IMR-90 (cell line): Measurements from ENCODE around the gene MS4A2. TPM values are rescaled to one million over a fixed set of nuclear protein-coding genes. Genes with fewer than 3 reads are reported as not detected.

Experiments used
- ATAC-seq: fragments of 200-7000 bp; cut with Tn5 transposase; 2 replicates; pipeline ENCODE4 v1.9.1; 2020; ENCODE audit warnings: low read depth, mild to moderate bottlenecking, moderate library complexity
- BruUV-seq: library from RNA; stranded (reverse); fragments of 400-500 nt; replicated peaks from 2 replicates; lab custom pipeline; 2021; lab: Mats Ljungman, UMichigan
- CTCF ChIA-PET: fragments of 300-600 bp; formaldehyde crosslinking; extraction: SDS; loops from one replicate; lab custom pipeline; 2021; ENCODE audit warnings: antibody characterized with exemption; lab: Yijun Ruan, JAX
- POLR2A ChIA-PET: fragments of 300-600 bp; sonication (Branson Sonifier 250); formaldehyde crosslinking; loops from one replicate; lab custom pipeline; 2022; ENCODE audit warnings: antibody characterized with exemption; ENCODE audit not compliant: unreplicated experiment; lab: Charles Lee
- DNase-seq: peaks from one replicate; pipeline ENCODE4 v3.0.0; 2013
- H2AFZ ChIP-seq: replicated peaks from 2 replicates; pipeline ENCODE3; 2013; ENCODE audit warnings: low read length, mild to moderate bottlenecking; ENCODE audit not compliant: poor library complexity
- H2AK5ac ChIP-seq: 2 replicates; pipeline ENCODE4 v1.6.1; 2013; ENCODE audit warnings: low read depth, low read length, inconsistent platforms
- H2AK9ac ChIP-seq: replicated peaks from 2 replicates; pipeline ENCODE3; 2013; ENCODE audit warnings: mild to moderate bottlenecking, low read depth, low read length, moderate library complexity; ENCODE audit not compliant: poor library complexity
- H2BK120ac ChIP-seq: 2 replicates; pipeline ENCODE4 v1.6.1; 2013; ENCODE audit warnings: low read depth, low read length, inconsistent platforms
- H2BK15ac ChIP-seq: 3 replicates; pipeline ENCODE4 v1.6.1; 2013; ENCODE audit warnings: low read depth, low read length, inconsistent platforms
- H2BK20ac ChIP-seq: 2 replicates; pipeline ENCODE4 v1.6.1; 2013; ENCODE audit warnings: low read depth, mild to moderate bottlenecking, inconsistent platforms, low read length, moderate library complexity
- H2BK5ac ChIP-seq: 2 replicates; pipeline ENCODE4 v1.6.1; 2013; ENCODE audit warnings: mild to moderate bottlenecking, low read depth, low read length, inconsistent platforms; ENCODE audit not compliant: poor library complexity, severe bottlenecking
- H3K14ac ChIP-seq: replicated peaks from 2 replicates; pipeline ENCODE4 v1.6.1; 2013; ENCODE audit warnings: low read depth, low read length, inconsistent platforms
- H3K18ac ChIP-seq: 2 replicates; pipeline ENCODE4 v1.6.1; 2013; ENCODE audit warnings: low read depth, low read length, control low read depth
- H3K23ac ChIP-seq: 2 replicates; pipeline ENCODE4 v1.6.1; 2013; ENCODE audit warnings: low read depth, low read length, inconsistent platforms
- H3K27ac ChIP-seq: 2 replicates; pipeline ENCODE4 v1.5.1; 2013; ENCODE audit warnings: mild to moderate bottlenecking, control low read depth, low read length; ENCODE audit not compliant: insufficient read depth
- H3K27me3 ChIP-seq: 2 replicates; pipeline ENCODE4 v1.6.1; 2013; ENCODE audit warnings: low read length; ENCODE audit not compliant: control insufficient read depth, insufficient read depth
- H3K36me3 ChIP-seq: 2 replicates; pipeline ENCODE4 v1.6.1; 2013; ENCODE audit warnings: low read length, mixed read lengths; ENCODE audit not compliant: control insufficient read depth, insufficient read depth
- H3K4ac ChIP-seq: 2 replicates; pipeline ENCODE4 v1.6.1; 2013; ENCODE audit warnings: low read depth, low read length, inconsistent platforms
- H3K4me1 ChIP-seq: 2 replicates; pipeline ENCODE4 v1.6.1; 2013; ENCODE audit warnings: low read length, mixed read lengths; ENCODE audit not compliant: control insufficient read depth, insufficient read depth
- H3K4me2 ChIP-seq: 2 replicates; pipeline ENCODE4 v1.6.1; 2013; ENCODE audit warnings: low read depth, mild to moderate bottlenecking, control low read depth, low read length, moderate library complexity
- H3K4me3 ChIP-seq: 2 replicates; pipeline ENCODE4 v1.5.1; 2013; ENCODE audit warnings: low read depth, mild to moderate bottlenecking, control low read depth, low read length, moderate library complexity; ENCODE audit not compliant: insufficient read depth
- H3K56ac ChIP-seq: 2 replicates; pipeline ENCODE4 v1.6.1; 2013; ENCODE audit warnings: low read length, inconsistent platforms; ENCODE audit not compliant: insufficient read depth; ENCODE audit errors: extremely low read depth
- H3K79me1 ChIP-seq, 2 experiments: 2 replicates each; pipeline ENCODE4 v1.6.1; 2013; ENCODE audit warnings: low read length in 2 of 2, inconsistent platforms in 1 of 2, low read depth in 1 of 2
- H3K9ac ChIP-seq: 2 replicates; pipeline ENCODE4 v1.6.1; 2013; ENCODE audit warnings: low read depth, low read length, control low read depth
- H3K9me1 ChIP-seq: 2 replicates; pipeline ENCODE4 v1.6.1; 2013; ENCODE audit warnings: low read length, inconsistent platforms; ENCODE audit not compliant: insufficient read depth
- H3K9me3 ChIP-seq: 2 replicates; pipeline ENCODE4 v1.6.1; 2013; ENCODE audit warnings: low read length; ENCODE audit not compliant: control insufficient read depth, insufficient read depth
- H4K20me1 ChIP-seq: 2 replicates; pipeline ENCODE4 v1.6.1; 2013; ENCODE audit warnings: low read length, inconsistent platforms; ENCODE audit not compliant: insufficient read depth
- H4K5ac ChIP-seq: 2 replicates; pipeline ENCODE4 v1.6.1; 2013; ENCODE audit warnings: mild to moderate bottlenecking, low read depth, low read length, control low read depth
- H4K8ac ChIP-seq, 2 experiments: 2 replicates each; pipeline ENCODE4 v1.6.1; 2013; ENCODE audit warnings: low read depth in 2 of 2, low read length in 2 of 2, control low read depth in 1 of 2, inconsistent platforms in 1 of 2
- H4K91ac ChIP-seq: 2 replicates; pipeline ENCODE4 v1.6.1; 2013; ENCODE audit warnings: low read depth, low read length, inconsistent platforms; ENCODE audit not compliant: insufficient read depth
- BHLHE40 ChIP-seq: fragments of 150-350 bp; IDR thresholded peaks from 2 replicates; pipeline ENCODE4 v1.6.1; 2016; ENCODE audit warnings: mild to moderate bottlenecking, low read depth, low read length
- CEBPB ChIP-seq: IDR thresholded peaks from 2 replicates; pipeline ENCODE4 v1.6.1; 2012; ENCODE audit warnings: low read depth, low read length, improper control_type of control experiment
- CHD1 ChIP-seq: IDR thresholded peaks from 2 replicates; pipeline ENCODE4 v1.6.1; 2012; ENCODE audit warnings: low read depth, low read length, improper control_type of control experiment
- FOS ChIP-seq: fragments of 150-350 bp; IDR thresholded peaks from 2 replicates; pipeline ENCODE4 v1.6.1; 2016; ENCODE audit warnings: low read depth, low read length
- MAFK ChIP-seq: IDR thresholded peaks from 2 replicates; pipeline ENCODE4 v1.6.1; 2012; ENCODE audit warnings: low read depth, low read length, improper control_type of control experiment
- MAZ ChIP-seq: IDR thresholded peaks from 2 replicates; pipeline ENCODE4 v1.6.1; 2012; ENCODE audit warnings: low read depth, mild to moderate bottlenecking, low read length, improper control_type of control experiment, moderate library complexity, borderline replicate concordance
- MXI1 ChIP-seq: IDR thresholded peaks from 2 replicates; pipeline ENCODE4 v1.6.1; 2012; ENCODE audit warnings: low read depth, mild to moderate bottlenecking, low read length, moderate library complexity, borderline replicate concordance
- RAD21 ChIP-seq: IDR thresholded peaks from 2 replicates; pipeline ENCODE4 v1.6.1; 2012; ENCODE audit warnings: low read length, improper control_type of control experiment
- RCOR1 ChIP-seq: IDR thresholded peaks from 2 replicates; pipeline ENCODE4 v1.6.1; 2012; ENCODE audit warnings: mild to moderate bottlenecking, low read length, improper control_type of control experiment; ENCODE audit not compliant: insufficient replicate concordance
- SMC3 ChIP-seq: fragments of 150-350 bp; IDR thresholded peaks from 2 replicates; pipeline ENCODE4 v1.6.1; 2016; ENCODE audit warnings: low read depth, mild to moderate bottlenecking, antibody characterized with exemption, low read length, moderate library complexity
- WGBS, 2 experiments: methylation state at CpG; one replicate each; pipeline versions ENCODE4 v1.1.5 to v1.1.7; 2013; ENCODE audit warnings: missing lambda C conversion rate in 2 of 2; ENCODE audit not compliant: insufficient read length in 1 of 2; ENCODE audit errors: extremely low coverage in 2 of 2; 5-methylcytosine and 5-hydroxymethylcytosine counted together
- dilution Hi-C: fragments of 300-500 bp; cut with HindIII; formaldehyde crosslinking; loops from one replicate; pipeline ENCODE4 v1.14.3; 2018; ENCODE audit warnings: low sequenced_read_pairs; ENCODE audit not compliant: unreplicated experiment
- in situ Hi-C: fragments of 300-500 bp; cut with MboI; formaldehyde crosslinking; loops from 3 replicates; pipeline ENCODE4 v1.14.3; 2019; ENCODE audit warnings: low sequenced_read_pairs, inconsistent platforms, mixed read lengths
- intact Hi-C: fragments of 100-400 bp; cut with micrococcal nuclease; formaldehyde crosslinking; loops from 2 replicates; pipeline ENCODE4 v1.10.0; 2022
- polyA plus RNA-seq, 3 experiments: library from polyadenylated mRNA; depleted of rRNA; stranded (reverse); fragments of >200 nt; gene quantifications; 2 replicates each; pipeline ENCODE4 v1.2.3, GENCODE V29; 2012; ENCODE audit warnings: low replicate concordance in 1 of 3
- total RNA-seq: library from RNA; depleted of rRNA; stranded (reverse); fragments of >200 nt; gene quantifications from 2 replicates; pipeline ENCODE4 v1.2.3, GENCODE V29; 2012
- TF ChIP-seq, protein P1 (sequence below): fragments of 150-350 bp; IDR thresholded peaks from 2 replicates; pipeline ENCODE4 v1.6.1; 2016; ENCODE audit warnings: low read depth, mild to moderate bottlenecking, low read length, moderate library complexity, borderline replicate concordance
- TF ChIP-seq, protein P2 (sequence below): fragments of 150-350 bp; IDR thresholded peaks from 2 replicates; pipeline ENCODE4 v1.6.1; 2017; ENCODE audit warnings: mild to moderate bottlenecking, antibody characterized with exemption, low read length, low read depth
- TF ChIP-seq, protein P3 (sequence below): conservative IDR thresholded peaks from 2 replicates; pipeline ENCODE4 v1.5.1; 2012; ENCODE audit warnings: mild to moderate bottlenecking, low read depth, low read length, improper control_type of control experiment

The MS4A2 gene
- total and polyA plus RNA-seq, 2 of the 4 experiments (the other 2 are of a cell fraction): not detected

DNA sequence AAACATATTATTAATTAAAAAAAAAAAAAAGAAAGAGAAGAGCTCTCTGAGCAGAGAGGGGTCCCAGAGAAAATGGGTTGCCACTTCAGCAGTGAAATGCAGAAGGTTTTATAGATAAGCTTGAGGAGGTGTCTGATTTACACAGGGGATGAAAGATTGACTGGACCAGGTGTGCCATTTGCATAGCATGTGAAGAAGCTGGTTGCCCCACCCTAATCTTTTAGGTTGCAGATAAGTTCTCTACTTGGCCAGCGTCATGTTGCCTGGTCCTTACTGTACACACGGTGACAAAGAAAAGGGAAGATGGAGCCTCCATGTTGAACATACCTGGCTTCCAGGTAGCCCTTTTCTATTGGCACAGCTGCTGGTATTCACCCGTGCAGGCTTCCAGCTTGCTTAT, 41.4 kb downstream of the MS4A2 start:
- Histone ChIP-seq H2BK120ac (no peak overlapping the region), H2BK15ac (no peak overlapping the region), H4K5ac (no peak overlapping the region), H3K4ac (no peak overlapping the region), H3K18ac (no peak overlapping the region), H3K36me3 (no peaks in the 10 kb centered on the region), H3K23ac (no peak overlapping the region), H3K4me1 (no peaks in the 10 kb centered on the region), H3K4me2 (no peak overlapping the region), H3K4me3 (no peak overlapping the region), H3K79me1 (no peaks in the 10 kb centered on the region), H3K9me1 (no peaks in the 10 kb centered on the region), H3K9me3 (peaks cover 5% of the 10 kb centered on the region; the same call in 1 of the 2 replicates), H3K56ac (no peak overlapping the region), H4K91ac (no peak overlapping the region), H2BK20ac (no peak overlapping the region), H2BK5ac (no peak overlapping the region), H4K8ac (no peak overlapping the region), H3K9ac (no peak overlapping the region), H3K14ac (no peak overlapping the region), H4K20me1 (no peaks in the 10 kb centered on the region), H2AK9ac (no peak overlapping the region), H2AK5ac (no peak overlapping the region), H3K27me3 (no peaks in the 10 kb centered on the region), H2AFZ (no peak overlapping the region), H3K27ac (no peak overlapping the region)
- in situ Hi-C loops: no loop called here
- ChIA-PET CTCF (interaction anchor here (0.6 kb wide), 1 partner anchor 10 kb away, joined by 3 read pairs; no protein-coding TSS in a partner anchor), POLR2A (no interaction called here)
- DNase-seq (no peak), ATAC-seq (no peak)
- dilution Hi-C loops: no loop called here
- no peak for TF ChIP-seq CHD1
- no peak for TF ChIP-seq FOS
- TF ChIP-seq BHLHE40: no peak
- no peak for TF ChIP-seq RCOR1
- no peak for TF ChIP-seq CEBPB
- TF ChIP-seq RAD21: no peak
- no peak for TF ChIP-seq MAFK
- no peak for TF ChIP-seq MAZ
- TF ChIP-seq, protein P1, sequence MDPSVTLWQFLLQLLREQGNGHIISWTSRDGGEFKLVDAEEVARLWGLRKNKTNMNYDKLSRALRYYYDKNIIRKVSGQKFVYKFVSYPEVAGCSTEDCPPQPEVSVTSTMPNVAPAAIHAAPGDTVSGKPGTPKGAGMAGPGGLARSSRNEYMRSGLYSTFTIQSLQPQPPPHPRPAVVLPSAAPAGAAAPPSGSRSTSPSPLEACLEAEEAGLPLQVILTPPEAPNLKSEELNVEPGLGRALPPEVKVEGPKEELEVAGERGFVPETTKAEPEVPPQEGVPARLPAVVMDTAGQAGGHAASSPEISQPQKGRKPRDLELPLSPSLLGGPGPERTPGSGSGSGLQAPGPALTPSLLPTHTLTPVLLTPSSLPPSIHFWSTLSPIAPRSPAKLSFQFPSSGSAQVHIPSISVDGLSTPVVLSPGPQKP: no peak
- no peak for TF ChIP-seq MXI1
- no peak for TF ChIP-seq SMC3
- TF ChIP-seq, protein P2, sequence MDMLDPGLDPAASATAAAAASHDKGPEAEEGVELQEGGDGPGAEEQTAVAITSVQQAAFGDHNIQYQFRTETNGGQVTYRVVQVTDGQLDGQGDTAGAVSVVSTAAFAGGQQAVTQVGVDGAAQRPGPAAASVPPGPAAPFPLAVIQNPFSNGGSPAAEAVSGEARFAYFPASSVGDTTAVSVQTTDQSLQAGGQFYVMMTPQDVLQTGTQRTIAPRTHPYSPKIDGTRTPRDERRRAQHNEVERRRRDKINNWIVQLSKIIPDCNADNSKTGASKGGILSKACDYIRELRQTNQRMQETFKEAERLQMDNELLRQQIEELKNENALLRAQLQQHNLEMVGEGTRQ: no peak
- TF ChIP-seq, protein P3, sequence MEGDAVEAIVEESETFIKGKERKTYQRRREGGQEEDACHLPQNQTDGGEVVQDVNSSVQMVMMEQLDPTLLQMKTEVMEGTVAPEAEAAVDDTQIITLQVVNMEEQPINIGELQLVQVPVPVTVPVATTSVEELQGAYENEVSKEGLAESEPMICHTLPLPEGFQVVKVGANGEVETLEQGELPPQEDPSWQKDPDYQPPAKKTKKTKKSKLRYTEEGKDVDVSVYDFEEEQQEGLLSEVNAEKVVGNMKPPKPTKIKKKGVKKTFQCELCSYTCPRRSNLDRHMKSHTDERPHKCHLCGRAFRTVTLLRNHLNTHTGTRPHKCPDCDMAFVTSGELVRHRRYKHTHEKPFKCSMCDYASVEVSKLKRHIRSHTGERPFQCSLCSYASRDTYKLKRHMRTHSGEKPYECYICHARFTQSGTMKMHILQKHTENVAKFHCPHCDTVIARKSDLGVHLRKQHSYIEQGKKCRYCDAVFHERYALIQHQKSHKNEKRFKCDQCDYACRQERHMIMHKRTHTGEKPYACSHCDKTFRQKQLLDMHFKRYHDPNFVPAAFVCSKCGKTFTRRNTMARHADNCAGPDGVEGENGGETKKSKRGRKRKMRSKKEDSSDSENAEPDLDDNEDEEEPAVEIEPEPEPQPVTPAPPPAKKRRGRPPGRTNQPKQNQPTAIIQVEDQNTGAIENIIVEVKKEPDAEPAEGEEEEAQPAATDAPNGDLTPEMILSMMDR: no peak
- BruUV-seq: no TSS peak
- intact Hi-C loops: no loop called here
- no CpG with 5 or more reads among the region's 3 CpGs for WGBS, 2 experiments
